ENCODE data around the gene USP9Y. TPM values are rescaled to one million over a fixed set of nuclear protein-coding genes. Genes with fewer than 3 reads are reported as not detected.

USP9Y gene
- total RNA-seq, 1 experiment from 2014 or later: not detected

DNA sequence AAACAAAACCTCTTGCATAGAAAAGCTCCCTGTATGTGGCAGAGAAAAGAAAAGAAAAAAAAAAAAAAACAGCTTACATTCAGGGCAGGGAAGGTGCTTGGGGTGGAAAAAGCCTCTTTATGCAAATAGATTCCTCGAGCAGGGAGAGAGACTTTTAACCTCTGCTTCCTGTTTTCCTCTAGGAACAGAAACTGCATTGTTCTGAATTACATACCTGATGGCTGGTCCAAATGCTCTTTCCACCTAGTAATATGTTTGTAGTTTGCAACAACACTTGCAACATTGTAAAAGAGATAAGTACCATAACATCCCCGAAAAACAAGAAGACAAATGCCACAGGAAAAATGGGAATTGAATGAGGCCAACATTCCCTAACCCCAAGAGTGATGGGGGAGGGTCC is 944 bp upstream of the USP9Y start:
- Histone ChIP-seq H3K9me3 (ENCODE audit: low read depth, low read length, poor library complexity, severe bottlenecking) (no peaks in the 10 kb centered on the region), H3K27me3 (replicated peaks; ENCODE audit: insufficient read depth, low read depth, low read length, poor library complexity) (no peaks in the 10 kb centered on the region), H3K36me3 (ENCODE audit: insufficient read depth, low read length, poor library complexity, severe bottlenecking) (no peaks in the 10 kb centered on the region), H3K4me3 (ENCODE audit: low read depth, low read length, poor library complexity, severe bottlenecking) (no peak overlapping the region), H3K27ac (ENCODE audit: low read depth, low read length, poor library complexity, severe bottlenecking) (no peak overlapping the region), H3K4me1 (ENCODE audit: insufficient read depth, low read length, poor library complexity, severe bottlenecking) (no peaks in the 10 kb centered on the region)
- no TSS peak for BruUV-seq (replicated peaks)
- CTCF ChIA-PET: no interaction called here
- intact Hi-C loops (cut with micrococcal nuclease; ENCODE audit: unreplicated experiment): no loop called here
- TF ChIP-seq, protein P1, sequence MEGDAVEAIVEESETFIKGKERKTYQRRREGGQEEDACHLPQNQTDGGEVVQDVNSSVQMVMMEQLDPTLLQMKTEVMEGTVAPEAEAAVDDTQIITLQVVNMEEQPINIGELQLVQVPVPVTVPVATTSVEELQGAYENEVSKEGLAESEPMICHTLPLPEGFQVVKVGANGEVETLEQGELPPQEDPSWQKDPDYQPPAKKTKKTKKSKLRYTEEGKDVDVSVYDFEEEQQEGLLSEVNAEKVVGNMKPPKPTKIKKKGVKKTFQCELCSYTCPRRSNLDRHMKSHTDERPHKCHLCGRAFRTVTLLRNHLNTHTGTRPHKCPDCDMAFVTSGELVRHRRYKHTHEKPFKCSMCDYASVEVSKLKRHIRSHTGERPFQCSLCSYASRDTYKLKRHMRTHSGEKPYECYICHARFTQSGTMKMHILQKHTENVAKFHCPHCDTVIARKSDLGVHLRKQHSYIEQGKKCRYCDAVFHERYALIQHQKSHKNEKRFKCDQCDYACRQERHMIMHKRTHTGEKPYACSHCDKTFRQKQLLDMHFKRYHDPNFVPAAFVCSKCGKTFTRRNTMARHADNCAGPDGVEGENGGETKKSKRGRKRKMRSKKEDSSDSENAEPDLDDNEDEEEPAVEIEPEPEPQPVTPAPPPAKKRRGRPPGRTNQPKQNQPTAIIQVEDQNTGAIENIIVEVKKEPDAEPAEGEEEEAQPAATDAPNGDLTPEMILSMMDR (conservative IDR thresholded peaks at IDR 0.05; ENCODE audit: low read depth, low read length): no peak
- TF ChIP-seq EZH2 (IDR thresholded peaks at IDR 0.05; ENCODE audit: borderline replicate concordance, low read depth, low read length, poor library complexity, severe bottlenecking): no peak
- POLR2A ChIA-PET (ENCODE audit: low non-redundant PET): no interaction called here
- no peak for DNase-seq (ENCODE audit: low spot score)

DNA sequence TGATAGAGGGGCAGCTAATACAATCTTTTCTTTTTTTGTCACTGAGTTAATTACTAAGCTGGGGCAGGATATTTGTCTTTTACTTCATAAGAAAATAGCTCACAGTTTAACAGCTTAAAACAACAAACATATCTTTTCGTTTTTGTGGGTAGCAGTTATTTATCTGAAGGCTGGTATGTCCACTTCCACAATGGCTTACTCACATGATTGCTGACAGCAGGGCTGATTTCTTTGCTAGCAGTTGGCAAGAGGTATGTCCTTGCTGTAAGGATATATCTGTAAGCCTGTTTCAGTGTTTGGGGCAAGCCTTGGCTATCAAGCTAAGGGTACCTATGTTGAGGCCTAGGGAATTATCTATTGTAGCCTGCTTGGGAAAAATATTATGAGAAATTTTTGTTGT is 1.1 kb downstream of the USP9Y start:
- H3K27me3 ChIP-seq (replicated peaks; ENCODE audit: insufficient read depth, low read depth, low read length, poor library complexity): no peaks in the 10 kb centered on the region
- DNase-seq (ENCODE audit: low spot score): no peak
- CTCF ChIA-PET: no interaction called here
- H3K4me3 ChIP-seq (ENCODE audit: low read depth, low read length, poor library complexity, severe bottlenecking): no peak overlapping the region
- H3K9me3 ChIP-seq (ENCODE audit: low read depth, low read length, poor library complexity, severe bottlenecking): no peaks in the 10 kb centered on the region
- H3K4me1 ChIP-seq (ENCODE audit: insufficient read depth, low read length, poor library complexity, severe bottlenecking): no peaks in the 10 kb centered on the region
- TF ChIP-seq EZH2 (IDR thresholded peaks at IDR 0.05; ENCODE audit: borderline replicate concordance, low read depth, low read length, poor library complexity, severe bottlenecking): no peak
- TF ChIP-seq, protein P1 (conservative IDR thresholded peaks at IDR 0.05; ENCODE audit: low read depth, low read length): no peak
- intact Hi-C loops (cut with micrococcal nuclease; ENCODE audit: unreplicated experiment): no loop called here
- no peak overlapping the region for H3K27ac ChIP-seq (ENCODE audit: low read depth, low read length, poor library complexity, severe bottlenecking)
- POLR2A ChIA-PET (ENCODE audit: low non-redundant PET): no interaction called here
- no peaks in the 10 kb centered on the region for H3K36me3 ChIP-seq (ENCODE audit: insufficient read depth, low read length, poor library complexity, severe bottlenecking)
- no TSS peak for BruUV-seq (replicated peaks)

DNA sequence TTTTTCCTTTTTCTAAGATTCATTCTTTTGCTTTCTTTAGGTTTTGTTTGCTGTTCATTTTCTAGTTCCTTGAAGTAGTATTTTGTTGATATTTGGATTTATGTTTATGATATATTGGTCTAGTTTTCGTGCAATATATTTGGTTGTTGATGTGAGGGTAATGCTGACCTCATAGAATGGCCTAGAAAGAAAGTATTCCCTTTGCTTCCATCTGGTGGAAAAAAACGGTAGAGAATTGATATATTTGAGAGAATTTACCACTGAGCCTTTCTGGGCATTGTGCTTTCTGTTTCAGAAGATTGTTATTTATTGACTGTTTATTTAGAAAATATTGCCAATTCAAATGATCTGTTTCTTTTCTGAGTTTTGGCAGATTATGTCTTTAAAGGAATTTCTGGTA is 9.4 kb downstream of the USP9Y start:
- Histone ChIP-seq H3K27ac (ENCODE audit: low read depth, low read length, poor library complexity, severe bottlenecking) (no peak overlapping the region), H3K4me3 (ENCODE audit: low read depth, low read length, poor library complexity, severe bottlenecking) (no peak overlapping the region), H3K4me1 (ENCODE audit: insufficient read depth, low read length, poor library complexity, severe bottlenecking) (no peaks in the 10 kb centered on the region), H3K27me3 (replicated peaks; ENCODE audit: insufficient read depth, low read depth, low read length, poor library complexity) (no peaks in the 10 kb centered on the region), H3K36me3 (ENCODE audit: insufficient read depth, low read length, poor library complexity, severe bottlenecking) (no peaks in the 10 kb centered on the region), H3K9me3 (ENCODE audit: low read depth, low read length, poor library complexity, severe bottlenecking) (no peaks in the 10 kb centered on the region)
- no peak for TF ChIP-seq EZH2 (IDR thresholded peaks at IDR 0.05; ENCODE audit: borderline replicate concordance, low read depth, low read length, poor library complexity, severe bottlenecking)
- TF ChIP-seq, protein P1 (conservative IDR thresholded peaks at IDR 0.05; ENCODE audit: low read depth, low read length): no peak
- BruUV-seq (replicated peaks): no TSS peak
- POLR2A ChIA-PET (ENCODE audit: low non-redundant PET): no interaction called here
- CTCF ChIA-PET: no interaction called here
- no peak for DNase-seq (ENCODE audit: low spot score)
- intact Hi-C loops (cut with micrococcal nuclease; ENCODE audit: unreplicated experiment): no loop called here
